Coronary artery (tissue), 2 donors: ENCODE measurements around the gene ALDOA.
"Not testable (repeated sequence)": the region's sequence is repeated elsewhere in the genome, so short reads cannot be mapped to it uniquely, and the experiment has no call there.

ENCODE experiments used
- DNase-seq: peaks from one replicate; pipeline ENCODE4 v3.0.0-alpha.2; 2017; ENCODE audit warnings: low spot score
- H3K27ac ChIP-seq, 2 donors: fragments of 200-600 bp; sonication (generic); one replicate each; pipeline ENCODE4 v1.5.1; 2016 to 2019
- H3K4me3 ChIP-seq: fragments of 200-600 bp; sonication (generic); 2 replicates; pipeline ENCODE4 v1.5.1; 2016; ENCODE audit warnings: mild to moderate bottlenecking, moderate library complexity
- CTCF ChIP-seq: fragments of 200-600 bp; sonication (generic); IDR thresholded peaks from one replicate; pipeline ENCODE4 v1.5.1; 2019; ENCODE audit warnings: antibody characterized with exemption

Gene ALDOA

GRCh38 chr16:30113031-30113710 lies 47.6 kb downstream of the ALDOA start, which contains the start of gene GDPD3:
GDPD3 (minus strand) TSS chr16:30113537; CDS start chr16:30113478, 59 bp downstream.
- TF ChIP-seq CTCF = no peak
- DNase-seq = no peak
- peak within 1 kb of the TSS in 1 of 2 donors; percentile 55 for H3K27ac ChIP-seq
- H3K4me3 ChIP-seq = no peak within 1 kb of the TSS

- no peak overlapping the region for H3K4me3 ChIP-seq
- H3K27ac ChIP-seq = peak overlapping the region in 1 of 2 donors; percentile 55
- no peak for TF ChIP-seq CTCF
- no peak for DNase-seq
Measured at GRCh38 chr16:30113711-30114333, 48.3 kb downstream of the ALDOA start.

- H3K4me3 ChIP-seq = no peak overlapping the region
- no peak for TF ChIP-seq CTCF
- no peak overlapping the region for H3K27ac ChIP-seq
- no peak for DNase-seq
Measured at GRCh38 chr16:30114411-30114810, 48.9 kb downstream of the ALDOA start.

GRCh38 chr16:30114833-30115232 lies 49.3 kb downstream of the ALDOA start:
- not testable (repeated sequence) for H3K4me3 ChIP-seq, DNase-seq, H3K27ac ChIP-seq

- no peak for TF ChIP-seq CTCF
- H3K27ac ChIP-seq = no peak overlapping the region
- no peak for DNase-seq
- H3K4me3 ChIP-seq = no peak overlapping the region
Measured at GRCh38 chr16:30115238-30115637, 49.7 kb downstream of the ALDOA start.

GRCh38 chr16:30116291-30117207 lies 51.0 kb downstream of the ALDOA start:
- TF ChIP-seq CTCF = no peak

GRCh38 chr16:30117768-30118167 lies 52.2 kb downstream of the ALDOA start:
- no peak for TF ChIP-seq CTCF
- no peak for DNase-seq
- H3K4me3 ChIP-seq = no peak overlapping the region
- no peak overlapping the region for H3K27ac ChIP-seq

More at GRCh38 chr16:30116291-30117207, 51.0 kb downstream of the ALDOA start:
- DNase-seq = no peak
- H3K4me3 ChIP-seq = no peak overlapping the region
- H3K27ac ChIP-seq = no peak overlapping the region
